NAMALWA (cell line): ENCODE results near the gene SLC25A29.

Experiments
- DNase-seq: peaks from one replicate; pipeline ENCODE4 v3.0.0-alpha.2; 2015; ENCODE audit warnings: low spot score

SLC25A29 gene

DNA sequence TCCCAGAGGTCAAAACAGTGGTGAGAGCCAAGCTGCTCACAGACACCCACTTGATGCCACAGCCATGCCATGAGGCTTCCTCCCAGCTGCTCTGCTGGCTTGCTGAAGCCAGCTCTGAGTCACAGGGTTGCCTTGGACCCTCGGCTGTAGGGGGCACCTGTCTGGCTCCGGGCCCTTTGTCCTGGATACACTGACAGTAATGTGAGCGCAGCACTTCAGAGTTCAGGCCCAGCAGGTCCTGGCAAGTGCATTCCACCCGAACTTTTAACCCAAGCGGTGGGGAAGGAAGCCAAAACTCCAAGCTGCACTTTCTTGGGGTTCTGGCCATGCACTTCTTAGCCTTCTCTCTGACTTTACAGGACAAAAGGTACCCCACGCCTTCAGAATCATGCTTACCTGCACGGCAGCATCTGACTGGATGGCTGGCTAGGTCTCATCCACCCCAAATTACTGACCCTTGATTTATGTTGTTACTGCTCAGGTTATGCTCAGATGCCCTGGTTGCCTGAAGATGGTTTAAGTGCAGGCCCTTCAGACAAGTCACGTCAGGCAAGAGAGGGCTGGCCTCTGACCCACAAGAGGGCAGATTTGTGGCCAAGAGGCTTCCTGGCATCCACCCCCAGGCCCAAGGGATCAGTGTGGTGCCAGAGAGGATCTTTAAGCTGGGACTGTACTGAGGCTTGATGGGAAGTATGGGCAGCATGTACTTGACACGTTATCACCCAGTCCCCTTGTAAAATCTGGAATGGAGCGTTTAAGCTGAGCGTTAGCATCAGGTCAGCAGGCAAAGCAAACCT is 24.8 kb downstream of the SLC25A29 start:
- no peak for DNase-seq

DNA sequence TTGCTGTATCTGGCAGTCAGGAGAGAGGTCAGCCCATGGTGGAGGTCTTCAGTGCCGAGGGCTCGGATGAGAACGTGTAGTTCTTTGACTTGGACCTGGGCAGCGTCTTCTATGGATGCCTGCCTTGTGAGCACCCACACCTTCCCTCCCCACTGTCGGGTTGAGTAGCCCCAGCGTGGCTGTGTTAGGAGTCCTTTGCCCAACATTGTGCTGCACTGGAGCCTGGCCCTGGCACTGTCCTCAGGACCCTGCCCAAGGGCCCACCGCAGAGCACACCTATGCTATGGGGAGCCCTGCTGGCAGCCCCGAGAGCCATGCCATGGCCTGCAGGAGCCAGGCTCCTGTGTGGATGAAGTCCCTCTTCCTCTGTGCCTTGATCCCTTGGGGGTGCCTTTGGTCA is 26.7 kb downstream of the SLC25A29 start:
- no peak for DNase-seq

DNA sequence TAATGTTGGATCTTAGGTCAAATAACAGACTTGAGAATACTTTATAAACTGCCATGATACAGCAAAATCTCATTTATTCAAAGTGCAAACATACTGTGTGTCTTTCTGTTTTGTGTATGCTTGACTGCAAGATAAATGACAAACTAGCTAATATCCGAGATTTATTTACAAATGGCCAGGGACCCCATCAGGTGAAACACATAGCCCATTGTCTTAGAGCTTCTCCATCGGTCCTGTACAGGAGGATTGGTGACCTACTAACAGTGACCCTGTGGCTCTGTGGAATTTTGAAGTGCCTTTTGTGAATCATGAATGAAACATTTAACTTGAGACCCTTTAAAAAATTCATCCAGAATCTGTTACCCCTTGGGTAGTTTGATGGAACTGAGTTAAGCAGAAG is 27.1 kb downstream of the SLC25A29 start:
- no peak for DNase-seq

DNA sequence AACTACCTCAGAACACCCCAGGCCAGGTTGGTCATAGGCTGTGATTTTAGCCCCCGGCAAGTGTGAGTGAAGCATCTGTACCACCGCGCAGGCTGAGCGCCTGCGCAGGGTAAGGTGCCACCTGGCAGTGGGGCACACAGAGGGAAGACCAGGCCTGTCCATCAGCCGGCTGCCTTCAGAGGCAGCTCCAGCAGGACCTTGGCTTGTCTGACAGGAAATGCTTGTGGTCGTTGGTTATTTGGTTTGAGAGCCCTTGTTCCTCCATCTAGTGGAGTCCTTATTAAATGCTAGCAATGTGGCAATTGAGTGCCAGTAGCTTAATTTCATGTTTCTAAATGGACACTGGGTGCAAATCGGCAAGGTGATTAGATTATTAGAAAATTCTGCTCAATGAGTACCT is 27.5 kb downstream of the SLC25A29 start:
- DNase-seq: no peak

DNA sequence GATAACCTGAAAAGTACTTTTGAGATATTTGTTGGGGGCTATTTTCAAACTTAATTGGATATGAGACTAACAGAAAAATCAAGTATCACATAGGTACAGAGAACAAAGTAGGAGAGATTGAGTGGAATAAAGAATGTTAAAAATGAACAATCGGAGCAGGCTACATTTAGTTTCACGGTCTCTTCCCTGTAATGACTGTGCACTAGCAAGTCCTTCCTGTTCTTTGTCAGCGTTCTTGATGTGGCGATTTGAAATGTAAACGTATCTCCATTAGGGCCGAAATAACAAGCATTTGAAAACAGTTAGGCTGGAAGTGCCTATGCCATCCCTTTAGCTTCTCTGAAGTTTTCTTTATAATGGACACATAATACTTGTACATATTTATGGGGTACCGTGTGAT is 31.0 kb downstream of the SLC25A29 start:
- no peak for DNase-seq

DNA sequence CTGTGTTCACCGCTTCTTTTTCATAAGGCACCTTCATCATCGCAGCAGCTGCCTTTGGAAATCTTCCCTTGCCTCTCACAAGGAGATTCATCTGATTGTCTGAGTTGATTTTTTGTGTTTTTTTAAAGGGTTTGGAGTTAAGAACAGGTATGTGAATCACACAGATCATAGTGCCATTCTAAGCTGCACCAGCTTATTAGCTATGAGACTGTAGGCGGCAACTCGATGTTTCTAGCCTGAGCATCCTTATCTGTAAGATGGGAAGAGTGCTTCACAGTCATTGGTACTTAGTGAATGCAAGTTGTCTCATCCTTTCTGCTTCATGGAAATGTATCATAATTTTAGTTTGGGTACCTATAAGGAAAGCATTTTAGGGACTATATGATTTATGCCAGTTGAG is 32.0 kb downstream of the SLC25A29 start:
- DNase-seq: no peak

DNA sequence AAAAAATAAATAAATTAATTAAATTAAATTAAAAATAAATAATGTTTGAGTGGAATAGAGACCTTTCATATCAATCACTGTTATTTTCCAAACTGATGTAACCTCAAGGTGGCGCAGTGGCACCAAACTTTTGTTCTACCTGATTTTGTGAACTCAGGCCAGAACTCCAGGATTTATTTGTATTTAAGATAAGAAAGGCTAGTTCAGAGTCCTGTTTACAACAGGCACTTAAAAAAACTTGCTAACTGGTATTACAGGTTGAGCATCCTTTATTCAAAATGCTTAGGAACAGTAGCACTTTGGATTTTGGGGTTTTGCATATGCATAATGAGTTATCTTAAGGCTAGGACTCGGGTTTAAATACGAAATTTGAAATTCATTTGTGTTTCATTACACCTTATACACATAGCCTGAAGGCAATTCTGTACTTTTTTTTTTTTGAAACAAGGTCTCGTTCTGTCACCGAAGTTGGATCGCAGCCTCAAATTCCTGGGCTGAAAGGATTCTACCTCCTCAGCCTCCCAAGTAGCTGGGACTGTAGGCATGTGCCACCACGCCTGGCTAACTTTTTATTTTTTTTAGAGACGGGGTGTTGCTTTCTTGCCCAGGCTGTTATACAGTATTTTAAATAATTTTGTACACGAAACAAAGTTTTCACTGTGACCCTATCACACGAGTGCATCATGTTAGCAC is 34.9 kb downstream of the SLC25A29 start:
- DNase-seq: peak; percentile 56

DNA sequence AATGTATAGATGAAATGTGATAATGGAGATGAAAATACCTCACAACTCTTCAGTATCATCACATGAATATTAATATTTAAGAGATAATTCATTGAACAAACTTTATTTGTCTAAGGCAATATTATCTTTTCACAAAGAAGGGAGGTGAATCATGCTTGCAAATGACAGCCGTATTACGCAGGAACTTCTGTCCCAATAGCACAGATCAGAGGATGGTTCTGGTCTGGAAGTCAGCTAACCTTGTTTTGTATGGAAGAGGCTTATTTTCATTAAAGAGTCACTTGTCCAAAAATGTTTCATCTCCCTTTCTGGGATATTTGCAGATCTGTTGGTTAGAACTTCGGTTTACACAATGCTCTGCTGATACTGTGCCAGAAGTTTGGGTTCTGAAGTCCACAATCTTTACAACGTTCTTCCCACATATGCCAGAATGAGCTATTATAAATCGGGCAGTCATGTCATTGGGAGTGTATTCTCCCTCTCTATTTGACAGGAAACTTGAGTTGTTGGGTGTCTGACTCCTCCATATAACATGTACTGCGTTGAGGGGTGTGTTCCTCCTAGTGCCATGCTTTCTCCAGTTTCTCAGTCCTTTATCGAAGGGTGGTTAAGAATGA is 37.5 kb downstream of the SLC25A29 start:
- DNase-seq: no peak

DNA sequence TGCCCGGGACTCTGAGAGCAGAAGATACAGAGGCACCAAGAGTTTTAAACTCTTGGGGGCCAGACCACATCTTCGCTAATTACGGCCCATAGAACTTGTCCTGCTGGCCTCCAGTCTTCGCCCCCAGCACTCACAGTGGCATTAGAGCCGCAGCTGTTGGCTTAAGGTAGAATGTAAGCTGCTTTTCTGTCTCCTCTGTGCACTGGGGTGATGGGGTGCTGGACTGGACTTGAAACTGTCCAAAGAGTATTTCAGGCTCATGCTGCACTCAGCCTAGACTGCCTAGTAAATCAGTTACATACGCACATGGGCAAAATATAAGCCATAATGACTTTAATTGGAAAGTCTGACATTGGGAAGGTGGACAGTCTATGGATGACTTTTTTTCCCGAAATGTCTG is 38.3 kb downstream of the SLC25A29 start:
- DNase-seq: no peak

DNA sequence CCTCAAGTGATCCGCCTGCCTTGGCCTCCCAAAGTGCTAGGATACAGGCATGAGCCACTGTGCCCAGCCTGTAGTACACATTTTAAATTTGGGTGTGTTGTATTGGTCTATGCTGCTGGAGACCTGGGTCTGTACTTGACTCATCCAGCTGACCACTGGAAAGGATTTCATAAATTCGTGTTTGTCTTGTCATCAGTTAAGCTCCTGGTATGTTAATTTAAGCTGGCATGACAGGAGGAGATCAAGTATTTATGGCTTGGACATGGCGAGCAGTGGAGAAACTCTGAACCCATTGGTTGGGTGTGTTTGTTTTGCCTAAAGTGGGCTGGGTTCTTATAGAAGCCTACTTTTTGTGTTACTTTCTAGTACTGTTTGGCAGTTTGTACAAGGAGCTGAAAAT is 43.1 kb downstream of the SLC25A29 start:
- DNase-seq: no peak

DNA sequence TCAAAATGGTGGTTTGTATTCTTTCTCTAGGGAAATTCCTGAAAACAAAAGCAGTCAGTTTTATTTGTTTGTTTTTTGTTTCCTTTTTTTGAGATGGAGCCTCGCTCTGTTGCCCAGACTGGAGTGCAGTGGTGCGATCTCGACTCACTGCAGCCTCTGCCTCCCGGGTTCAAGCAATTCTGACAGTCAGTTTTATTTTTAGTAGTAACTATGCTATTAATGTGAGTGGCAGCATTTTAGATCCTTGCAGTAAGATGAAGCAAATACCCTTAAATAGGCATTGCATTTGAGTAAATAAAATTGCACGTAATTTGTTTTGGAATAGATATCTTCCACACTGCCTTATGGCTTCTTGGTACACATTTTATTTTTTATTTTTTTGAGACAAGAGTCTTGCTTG is 43.7 kb downstream of the SLC25A29 start:
- no peak for DNase-seq

DNA sequence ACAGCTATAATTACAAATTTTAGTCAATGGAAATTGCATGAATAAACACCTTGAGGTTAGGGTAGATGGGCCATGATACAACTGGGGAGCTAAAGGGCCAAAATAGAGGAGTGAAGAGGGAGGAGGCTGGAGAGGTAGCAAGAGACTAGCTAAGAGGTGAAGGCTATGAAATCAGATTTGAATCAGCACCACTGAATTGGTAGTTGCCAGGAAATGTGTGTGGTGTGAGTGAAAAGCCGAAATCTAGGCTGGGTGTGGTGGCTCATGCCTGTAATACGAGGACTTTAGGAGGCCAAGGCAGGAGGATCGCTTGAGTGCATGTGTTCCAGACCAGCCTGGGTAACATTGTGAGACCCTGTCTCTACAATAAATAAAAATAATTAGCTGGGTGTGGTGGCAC is 44.6 kb downstream of the SLC25A29 start:
- no peak for DNase-seq

DNA sequence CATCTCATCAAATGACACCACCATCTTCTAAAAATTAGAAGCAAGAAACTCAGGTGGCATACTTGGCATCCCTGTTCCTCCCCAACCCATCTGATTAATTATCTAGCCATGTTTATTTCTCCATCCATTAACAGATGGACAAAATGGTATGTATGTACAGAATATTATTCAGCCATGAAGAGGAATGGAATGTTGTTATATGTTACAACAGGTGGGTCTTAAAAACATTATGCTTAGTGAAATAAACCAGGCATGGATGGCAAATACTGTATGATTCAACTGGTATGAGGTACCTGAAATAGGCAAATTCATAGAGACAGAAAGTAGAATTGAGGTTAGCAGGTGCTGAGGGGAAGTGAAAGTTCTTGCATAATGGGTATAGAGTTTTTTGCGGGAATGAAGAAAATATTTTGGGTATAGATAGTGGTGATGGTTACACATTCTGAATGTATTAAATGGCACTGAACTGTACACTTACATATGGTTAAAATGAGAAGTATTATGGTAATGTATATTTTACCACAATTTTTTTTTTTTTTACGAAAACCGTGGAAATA is 49.8 kb downstream of the SLC25A29 start:
- DNase-seq: peak; percentile 57

DNA sequence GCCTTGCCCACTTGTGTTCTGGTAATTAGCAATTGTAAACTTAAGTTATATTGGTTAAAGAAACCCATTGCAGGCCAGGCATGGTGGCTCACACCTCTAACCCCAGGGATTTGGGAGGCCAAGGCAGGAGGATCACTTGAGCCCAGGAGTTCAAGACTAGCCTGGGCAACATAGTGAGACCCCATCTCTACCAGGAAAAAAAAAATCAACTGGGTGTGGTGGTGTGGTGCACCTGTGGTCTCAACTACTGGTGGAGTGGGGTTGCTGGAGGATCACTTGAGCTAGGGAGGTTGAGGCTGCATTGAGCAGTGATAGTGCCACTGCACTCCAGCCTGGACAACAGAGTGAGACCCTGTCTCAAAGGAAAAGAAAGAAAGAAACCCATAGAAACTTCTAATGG is 53.6 kb downstream of the SLC25A29 start:
- DNase-seq: no peak

DNA sequence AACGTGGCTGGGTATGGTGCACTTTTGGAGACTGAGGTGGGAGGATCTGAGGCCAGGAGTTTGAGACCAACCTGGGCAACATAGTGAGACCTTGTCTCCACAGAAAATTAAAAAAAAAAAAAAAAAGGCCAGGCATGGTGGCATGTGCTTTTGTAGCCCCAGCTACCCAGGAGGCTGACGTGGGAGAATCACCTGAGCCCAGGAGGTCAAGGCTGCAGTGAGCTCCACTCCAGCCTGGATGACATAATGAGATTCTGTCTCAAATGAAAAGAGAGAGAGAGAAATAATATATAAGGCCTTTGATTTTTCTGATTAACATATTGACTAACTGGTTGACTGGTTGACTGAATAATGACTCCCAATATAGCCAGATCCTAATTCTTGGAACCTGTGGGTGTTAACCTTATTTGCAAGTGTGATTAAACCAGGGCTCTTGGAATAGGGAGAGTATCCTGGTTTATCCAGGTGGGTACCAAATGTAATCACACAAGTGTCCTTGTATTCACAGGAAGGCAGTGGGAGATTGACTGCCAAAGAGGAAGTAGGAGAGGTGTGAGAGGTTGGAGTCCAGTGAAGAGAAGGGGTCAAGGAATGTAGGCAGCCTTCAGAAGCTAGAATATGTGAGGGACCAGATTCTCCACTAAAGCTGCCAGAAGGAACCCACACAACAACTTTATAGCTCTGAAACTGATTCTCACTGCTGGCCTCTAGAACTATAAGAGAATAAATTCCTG is 55.3 kb downstream of the SLC25A29 start:
- DNase-seq: no peak

DNA sequence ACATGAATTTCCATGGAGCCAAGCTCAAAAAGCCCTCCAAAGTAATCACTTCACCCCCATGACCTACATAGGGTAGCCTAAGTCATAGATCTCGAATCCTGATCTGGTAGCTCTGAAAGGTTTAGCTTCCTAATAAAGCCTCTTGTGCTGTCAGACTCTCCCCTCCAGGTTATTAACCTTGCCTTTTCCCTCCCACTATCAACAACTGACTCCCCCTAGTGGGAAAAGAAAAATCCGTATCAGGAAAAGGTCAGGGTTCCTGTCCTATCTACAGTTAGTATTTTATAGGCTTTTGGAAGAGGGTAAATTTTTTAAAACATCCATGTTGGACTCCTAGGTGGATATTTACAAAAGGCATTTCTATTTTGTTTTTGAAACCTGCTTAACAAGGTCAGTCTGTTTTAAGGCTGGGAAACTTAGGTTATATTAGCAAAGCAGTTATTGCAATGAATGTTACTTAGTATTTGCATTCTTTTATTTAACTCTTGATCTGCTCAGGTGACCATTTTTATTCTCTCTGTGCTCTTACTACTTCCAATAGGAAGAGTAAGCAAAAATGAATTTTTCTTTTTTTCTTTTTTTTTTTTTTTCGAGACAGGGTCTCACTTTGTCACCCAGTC is 59.3 kb downstream of the SLC25A29 start:
- peak; percentile 71 for DNase-seq

DNA sequence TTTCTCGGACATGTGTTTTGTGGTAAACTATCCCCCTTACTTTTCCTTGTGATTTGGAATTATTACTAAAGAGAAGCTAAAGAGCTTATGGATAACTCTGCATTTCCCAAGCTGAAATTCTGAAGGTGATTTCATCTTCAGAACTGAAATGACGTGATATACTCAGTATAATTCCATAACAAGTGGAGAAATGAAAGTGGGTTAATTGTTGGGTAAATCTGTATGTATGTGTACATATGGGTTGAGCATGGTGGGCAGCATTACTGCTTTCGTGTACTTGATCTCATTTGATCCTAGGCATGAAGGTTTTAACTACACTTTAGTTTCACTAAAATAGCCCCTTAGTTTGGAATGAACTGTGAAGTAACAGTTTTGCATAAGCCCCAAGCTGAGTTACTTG is 63.2 kb downstream of the SLC25A29 start:
- no peak for DNase-seq

DNA sequence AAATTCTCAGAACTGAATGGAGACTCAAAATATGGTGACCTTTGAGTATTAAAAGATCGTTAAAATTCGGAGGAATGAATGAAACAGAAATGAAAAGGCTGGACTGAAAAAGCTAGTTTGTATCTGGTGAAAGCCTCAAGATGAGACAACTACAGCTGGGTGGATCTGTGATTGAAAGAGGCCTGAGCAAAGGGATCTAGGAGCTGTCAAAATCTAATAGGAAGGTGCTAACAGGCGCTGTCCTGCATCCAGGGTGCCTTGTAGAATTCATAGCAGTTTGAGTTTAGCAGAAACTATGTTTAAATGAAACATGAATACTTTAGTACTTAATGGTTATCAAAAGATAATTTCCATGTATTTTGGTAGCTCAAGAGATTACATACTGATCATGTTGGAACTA is 65.0 kb downstream of the SLC25A29 start:
- no peak for DNase-seq
